ENCODE data around the gene TFF1.

DNA sequence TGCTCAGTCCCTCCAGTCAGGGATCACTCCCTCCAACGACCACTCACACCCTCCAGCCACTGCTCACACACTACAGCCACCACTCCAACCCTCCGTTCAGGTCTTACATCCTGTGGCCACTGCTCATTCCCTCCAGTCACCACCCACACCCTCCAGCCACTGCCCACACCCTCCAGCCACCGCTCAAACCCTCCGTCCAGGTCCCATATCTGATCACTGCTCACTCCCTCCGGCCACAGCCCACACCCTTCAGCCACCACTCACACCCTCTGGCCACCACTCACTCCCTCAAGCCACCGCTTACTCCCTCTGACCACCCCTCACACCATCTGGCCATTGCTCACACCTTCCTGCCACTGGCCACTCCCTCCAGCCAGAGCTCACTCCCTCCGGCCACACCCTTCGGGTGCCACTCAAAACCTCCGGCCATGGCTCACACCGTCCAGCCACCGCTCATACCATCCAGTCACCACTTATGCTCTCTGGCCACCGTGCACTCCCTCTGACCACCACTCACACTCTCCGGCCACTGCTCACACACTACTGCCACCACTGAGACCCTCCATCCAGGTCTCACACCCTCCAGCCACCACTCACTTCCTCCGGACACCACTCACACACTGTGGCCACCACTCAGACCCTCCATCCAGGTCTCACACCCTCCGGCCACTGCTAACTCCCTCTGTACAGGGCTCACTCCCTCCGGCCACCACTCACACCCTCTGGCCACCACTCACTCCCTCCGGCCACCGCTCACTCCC, 4.7 kb upstream of the TFF1 start:
- no peak for TF ChIP-seq SIN3A (IDR thresholded peaks at IDR 0.05; ENCODE audit: borderline replicate concordance, insufficient read depth, low read length)
- TF ChIP-seq POLR2AphosphoS5 (IDR thresholded peaks at IDR 0.05; ENCODE audit: low read depth, low read length) = no peak
- no peak for TF ChIP-seq TAF1 (IDR thresholded peaks at IDR 0.05; ENCODE audit: borderline replicate concordance, insufficient read depth, low read length)
- TF ChIP-seq, protein P1, sequence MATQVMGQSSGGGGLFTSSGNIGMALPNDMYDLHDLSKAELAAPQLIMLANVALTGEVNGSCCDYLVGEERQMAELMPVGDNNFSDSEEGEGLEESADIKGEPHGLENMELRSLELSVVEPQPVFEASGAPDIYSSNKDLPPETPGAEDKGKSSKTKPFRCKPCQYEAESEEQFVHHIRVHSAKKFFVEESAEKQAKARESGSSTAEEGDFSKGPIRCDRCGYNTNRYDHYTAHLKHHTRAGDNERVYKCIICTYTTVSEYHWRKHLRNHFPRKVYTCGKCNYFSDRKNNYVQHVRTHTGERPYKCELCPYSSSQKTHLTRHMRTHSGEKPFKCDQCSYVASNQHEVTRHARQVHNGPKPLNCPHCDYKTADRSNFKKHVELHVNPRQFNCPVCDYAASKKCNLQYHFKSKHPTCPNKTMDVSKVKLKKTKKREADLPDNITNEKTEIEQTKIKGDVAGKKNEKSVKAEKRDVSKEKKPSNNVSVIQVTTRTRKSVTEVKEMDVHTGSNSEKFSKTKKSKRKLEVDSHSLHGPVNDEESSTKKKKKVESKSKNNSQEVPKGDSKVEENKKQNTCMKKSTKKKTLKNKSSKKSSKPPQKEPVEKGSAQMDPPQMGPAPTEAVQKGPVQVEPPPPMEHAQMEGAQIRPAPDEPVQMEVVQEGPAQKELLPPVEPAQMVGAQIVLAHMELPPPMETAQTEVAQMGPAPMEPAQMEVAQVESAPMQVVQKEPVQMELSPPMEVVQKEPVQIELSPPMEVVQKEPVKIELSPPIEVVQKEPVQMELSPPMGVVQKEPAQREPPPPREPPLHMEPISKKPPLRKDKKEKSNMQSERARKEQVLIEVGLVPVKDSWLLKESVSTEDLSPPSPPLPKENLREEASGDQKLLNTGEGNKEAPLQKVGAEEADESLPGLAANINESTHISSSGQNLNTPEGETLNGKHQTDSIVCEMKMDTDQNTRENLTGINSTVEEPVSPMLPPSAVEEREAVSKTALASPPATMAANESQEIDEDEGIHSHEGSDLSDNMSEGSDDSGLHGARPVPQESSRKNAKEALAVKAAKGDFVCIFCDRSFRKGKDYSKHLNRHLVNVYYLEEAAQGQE (IDR thresholded peaks at IDR 0.05; ENCODE audit: insufficient read depth in 1 of 2, low read depth in 2 of 2, low read length in 2 of 2) = no peak
- no peak for TF ChIP-seq FOXP2 (optimal IDR thresholded peaks at IDR 0.05; ENCODE audit: borderline replicate concordance, extremely low read depth, extremely low read length, insufficient read depth)
